OCI-LY3 (cell line): ENCODE results near the gene SSBP1.

ENCODE experiments used
- CTCF ChIP-seq: fragments of 200-600, 300-600 bp; sonication (generic); IDR thresholded peaks from 2 replicates; pipeline ENCODE4 v1.5.1; 2014; ENCODE audit warnings: antibody characterized with exemption, low read length, low read depth
- EZH2phosphoT487 ChIP-seq: fragments of 200-600 bp; shearing (Covaris generic); IDR thresholded peaks from 2 replicates; pipeline ENCODE4 v1.6.1; 2018; ENCODE audit warnings: antibody characterized with exemption, mixed run types, low read depth

- TF ChIP-seq CTCF (no peak), EZH2phosphoT487 (no peak)
Observed at GRCh38 chr7:141701489-141702046, 36.6 kb upstream of the SSBP1 start.
